H1 (cell line): Measurements from ENCODE around the gene PNPLA8.

Experiments used
- CHD1 ChIP-seq: IDR thresholded peaks from 2 replicates; pipeline ENCODE4 v1.6.1; 2012; ENCODE audit warnings: low read depth, low read length, improper control_type of control experiment
- POLR2A ChIP-seq, 2 experiments: IDR thresholded peaks; 1 replicate in 1 of 2; 2 replicates in 1 of 2; pipeline ENCODE4 v1.6.1; 2011; ENCODE audit warnings: low read depth in 2 of 2, low read length in 2 of 2, mild to moderate bottlenecking in 2 of 2; ENCODE audit errors: control extremely low read depth in 1 of 2
- POLR2AphosphoS5 ChIP-seq: IDR thresholded peaks from 2 replicates; pipeline ENCODE4 v1.6.1; 2011; ENCODE audit warnings: low read depth, low read length
- RBBP5 ChIP-seq: IDR thresholded peaks from 2 replicates; pipeline ENCODE4 v1.7.1; 2012; ENCODE audit warnings: low read depth, mild to moderate bottlenecking, inconsistent platforms, low read length, moderate library complexity, borderline replicate concordance
- SP2 ChIP-seq: IDR thresholded peaks from 2 replicates; pipeline ENCODE4 v1.6.1; 2012; ENCODE audit warnings: mild to moderate bottlenecking, low read length, inconsistent platforms
- TF ChIP-seq, protein P1 (sequence below), 3 experiments: IDR thresholded peaks; 1 replicate in 2 of 3; 2 replicates in 1 of 3; pipeline versions ENCODE4 v1.5.1 to v1.6.1; 2011; ENCODE audit warnings: low read length in 3 of 3, mild to moderate bottlenecking in 3 of 3, inconsistent platforms in 2 of 3, low read depth in 1 of 3, moderate library complexity in 1 of 3; ENCODE audit not compliant: insufficient read depth in 1 of 3; ENCODE audit errors: control extremely low read depth in 1 of 3

DNA sequence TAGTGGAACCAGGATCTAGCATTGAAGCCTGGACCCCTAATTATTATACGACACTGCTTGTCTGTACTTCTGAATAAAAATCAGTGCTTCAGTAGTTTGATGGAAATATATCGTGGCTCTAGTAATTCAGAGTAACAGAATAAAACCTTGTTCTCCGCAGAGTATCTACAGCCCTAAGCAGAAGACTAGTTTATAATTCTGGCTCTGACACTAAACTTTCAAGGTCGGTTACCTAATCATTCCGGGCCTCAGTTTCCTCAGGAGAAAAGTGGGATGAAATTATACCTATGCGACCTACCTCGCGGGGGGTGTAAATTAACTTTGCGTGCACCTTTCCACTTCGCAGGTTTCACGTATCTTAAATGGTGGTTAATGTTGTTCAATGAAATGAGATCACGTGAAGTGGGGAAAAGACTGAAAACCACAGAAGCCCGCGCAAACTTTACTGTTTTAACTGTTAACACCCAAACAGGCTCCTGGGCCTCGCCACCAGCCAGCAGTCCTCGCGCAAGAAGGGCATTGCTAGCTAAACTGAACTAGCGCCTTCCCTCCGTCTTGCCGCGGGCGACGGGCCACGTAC lies 43.0 kb upstream of the PNPLA8 start:
- TF ChIP-seq, protein P1, sequence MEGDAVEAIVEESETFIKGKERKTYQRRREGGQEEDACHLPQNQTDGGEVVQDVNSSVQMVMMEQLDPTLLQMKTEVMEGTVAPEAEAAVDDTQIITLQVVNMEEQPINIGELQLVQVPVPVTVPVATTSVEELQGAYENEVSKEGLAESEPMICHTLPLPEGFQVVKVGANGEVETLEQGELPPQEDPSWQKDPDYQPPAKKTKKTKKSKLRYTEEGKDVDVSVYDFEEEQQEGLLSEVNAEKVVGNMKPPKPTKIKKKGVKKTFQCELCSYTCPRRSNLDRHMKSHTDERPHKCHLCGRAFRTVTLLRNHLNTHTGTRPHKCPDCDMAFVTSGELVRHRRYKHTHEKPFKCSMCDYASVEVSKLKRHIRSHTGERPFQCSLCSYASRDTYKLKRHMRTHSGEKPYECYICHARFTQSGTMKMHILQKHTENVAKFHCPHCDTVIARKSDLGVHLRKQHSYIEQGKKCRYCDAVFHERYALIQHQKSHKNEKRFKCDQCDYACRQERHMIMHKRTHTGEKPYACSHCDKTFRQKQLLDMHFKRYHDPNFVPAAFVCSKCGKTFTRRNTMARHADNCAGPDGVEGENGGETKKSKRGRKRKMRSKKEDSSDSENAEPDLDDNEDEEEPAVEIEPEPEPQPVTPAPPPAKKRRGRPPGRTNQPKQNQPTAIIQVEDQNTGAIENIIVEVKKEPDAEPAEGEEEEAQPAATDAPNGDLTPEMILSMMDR (IDR thresholded peaks at IDR 0.05; ENCODE audit: control extremely low read depth in 1 of 3, insufficient read depth in 1 of 3, low read depth in 1 of 3, low read length in 3 of 3), result no peak
- TF ChIP-seq POLR2A (IDR thresholded peaks at IDR 0.05; ENCODE audit: control extremely low read depth in 1 of 2, low read depth in 2 of 2, low read length in 2 of 2), result no peak
- no peak for TF ChIP-seq CHD1
- no peak for TF ChIP-seq SP2
- no peak for TF ChIP-seq RBBP5
- no peak for TF ChIP-seq POLR2AphosphoS5
